HG03378 (cell line): ENCODE results near the gene JARID2.

Experiments
- ATAC-seq: cut with Tn5 transposase; IDR thresholded peaks from one replicate; pipeline ENCODE4 v1.9.1; 2021; ENCODE audit warnings: mild to moderate bottlenecking, moderate library complexity; ENCODE audit not compliant: unreplicated experiment

Gene JARID2

GRCh38 chr6:15430186-15430585, 184.3 kb downstream of the JARID2 start:
- no peak for ATAC-seq

- ATAC-seq, result no peak
Measured at GRCh38 chr6:15430931-15431405, 185.1 kb downstream of the JARID2 start.

- no peak for ATAC-seq
Measured at GRCh38 chr6:15431762-15432483, 186.1 kb downstream of the JARID2 start.

GRCh38 chr6:15433511-15433861, 187.6 kb downstream of the JARID2 start:
- ATAC-seq, result no peak

GRCh38 chr6:15434263-15434662, 188.4 kb downstream of the JARID2 start:
- ATAC-seq, result no peak

- no peak for ATAC-seq
Measured at GRCh38 chr6:15434823-15435380, 189.0 kb downstream of the JARID2 start.

DNA sequence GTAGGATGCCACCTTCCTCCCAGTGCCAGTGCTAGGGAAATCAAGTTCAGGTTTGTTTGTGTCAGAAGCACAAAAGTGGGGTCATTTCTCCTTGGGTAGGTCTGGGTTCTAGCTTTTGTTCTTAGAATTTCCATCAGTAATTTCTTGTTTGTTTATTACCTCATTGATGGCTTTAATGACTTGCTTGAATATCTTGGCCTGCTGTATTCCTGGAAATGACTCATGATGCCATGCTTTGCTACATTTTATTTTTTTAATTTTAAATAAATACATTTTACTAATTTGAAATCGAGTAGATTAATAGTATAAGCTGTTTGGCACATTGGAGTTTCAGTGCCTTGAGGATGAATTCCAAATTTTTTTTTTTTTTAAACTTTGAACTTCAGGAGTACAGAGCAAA, 189.6 kb downstream of the JARID2 start:
- ATAC-seq, result no peak

DNA sequence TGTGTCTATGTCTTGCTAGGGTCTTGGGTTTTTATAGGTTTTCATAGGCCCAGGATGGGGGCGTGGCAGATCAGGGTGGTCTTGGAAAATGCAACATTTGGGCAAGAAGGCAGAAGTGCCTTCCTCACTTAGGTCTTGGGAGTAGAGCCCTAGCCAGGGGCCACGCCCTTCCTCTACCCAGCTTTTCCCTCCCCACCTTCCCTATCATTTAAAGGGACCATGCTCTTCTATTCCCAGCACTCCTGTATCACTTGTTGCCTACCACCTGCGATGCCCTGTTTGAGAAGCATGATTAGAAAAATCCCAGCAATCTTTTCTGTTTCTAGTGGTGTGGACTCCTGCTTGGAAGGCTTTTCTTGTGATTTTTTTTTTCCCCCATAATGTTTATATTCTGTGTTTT, 190.6 kb downstream of the JARID2 start:
- ATAC-seq, result no peak

GRCh38 chr6:15437090-15437635, 191.3 kb downstream of the JARID2 start:
- ATAC-seq, result no peak

DNA sequence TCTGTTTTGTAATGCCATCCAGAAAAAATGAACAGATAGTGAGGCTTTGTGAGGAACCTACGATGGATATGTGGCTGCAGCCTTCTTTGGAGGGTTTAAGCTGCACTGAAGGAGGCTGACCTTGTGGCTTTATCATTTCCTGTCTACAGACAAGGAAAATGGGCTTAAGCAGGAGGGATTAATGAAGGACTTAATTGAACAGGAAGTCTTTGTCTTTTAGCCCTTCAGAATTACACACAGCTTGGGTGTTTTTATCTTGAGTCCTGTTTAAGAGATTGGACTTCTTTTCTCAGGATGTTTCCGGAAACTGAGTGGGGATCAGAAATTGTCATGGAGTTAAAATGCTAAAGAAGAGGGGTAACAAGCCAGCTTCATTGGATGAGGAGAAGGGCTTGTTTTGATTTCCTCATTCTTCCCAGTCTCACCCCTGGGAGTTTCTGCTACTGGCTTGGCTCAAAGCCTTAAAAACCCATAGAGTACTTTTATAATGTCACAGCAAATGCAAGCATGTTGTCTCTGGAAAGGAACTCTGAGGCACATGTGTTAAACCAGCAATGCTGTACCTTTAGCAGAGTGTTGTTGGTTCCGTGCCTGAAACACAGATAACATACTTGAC, 193.6 kb downstream of the JARID2 start:
- no peak for ATAC-seq

GRCh38 chr6:15440040-15440439, 194.2 kb downstream of the JARID2 start:
- no peak for ATAC-seq

GRCh38 chr6:15441215-15441868, 195.5 kb downstream of the JARID2 start:
- no peak for ATAC-seq

DNA sequence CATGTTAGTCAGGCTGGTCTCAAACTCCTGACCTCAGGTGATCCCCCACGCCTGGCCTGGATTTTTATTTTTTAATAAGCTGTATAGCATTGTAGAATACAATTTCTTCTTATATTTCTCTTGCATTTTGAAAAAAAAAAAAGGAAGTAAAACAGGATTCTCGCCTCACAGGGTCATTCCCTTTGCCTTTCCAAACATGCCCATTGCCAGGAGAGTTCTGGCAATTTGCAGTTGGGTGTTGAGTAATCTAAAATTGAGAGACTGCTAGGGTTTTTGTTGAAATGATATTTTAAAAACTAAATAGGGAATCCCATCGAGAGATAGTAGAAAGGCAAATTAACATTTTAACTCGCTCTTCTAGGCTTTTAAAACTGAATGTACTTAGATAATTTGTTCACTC, 196.1 kb downstream of the JARID2 start:
- no peak for ATAC-seq

GRCh38 chr6:15442467-15442866, 196.6 kb downstream of the JARID2 start:
- no peak for ATAC-seq

- no peak for ATAC-seq
Measured at GRCh38 chr6:15443119-15443830, 197.4 kb downstream of the JARID2 start.

GRCh38 chr6:15444081-15444731, 198.3 kb downstream of the JARID2 start:
- no peak for ATAC-seq

DNA sequence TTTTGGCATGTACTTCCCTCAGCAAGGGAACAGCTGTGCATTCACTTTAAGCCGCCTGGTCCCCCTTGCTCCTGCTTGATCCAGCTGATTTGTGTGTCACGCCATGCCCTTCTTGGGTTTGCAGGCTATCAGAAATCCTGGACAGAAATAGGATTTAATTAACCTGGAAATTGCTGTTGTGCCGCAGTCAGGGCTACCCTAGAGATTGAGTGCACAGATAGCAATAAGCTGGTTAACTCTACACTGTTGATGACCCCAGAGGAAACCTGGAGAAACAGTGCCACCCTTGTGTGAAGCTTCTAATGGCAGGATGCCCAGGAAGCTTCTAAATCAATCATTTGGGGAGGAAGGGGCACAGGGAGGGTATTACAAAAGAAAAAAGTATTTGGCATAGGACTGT, 199.0 kb downstream of the JARID2 start:
- no peak for ATAC-seq

- ATAC-seq, result no peak
Measured at GRCh38 chr6:15447546-15448267, 201.8 kb downstream of the JARID2 start.

DNA sequence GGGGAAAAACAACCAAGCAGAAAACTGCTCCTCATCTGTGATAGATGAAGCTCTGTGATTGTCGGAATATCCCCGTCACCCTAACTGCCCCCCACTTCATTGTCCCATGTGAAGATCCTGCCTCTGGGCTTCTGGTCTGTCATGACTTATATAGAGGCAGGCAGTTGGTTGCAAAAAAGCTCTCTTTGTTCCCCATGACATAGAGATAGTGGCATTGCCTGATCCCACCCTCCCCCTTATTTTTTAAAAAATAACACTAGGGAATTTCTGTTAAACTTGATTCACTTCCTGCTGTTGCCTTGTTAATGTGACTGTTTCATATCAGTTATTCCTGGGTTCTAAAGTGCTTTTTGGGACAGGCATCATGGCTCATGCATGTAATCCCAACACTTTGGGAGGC, 203.1 kb downstream of the JARID2 start:
- ATAC-seq, result no peak

DNA sequence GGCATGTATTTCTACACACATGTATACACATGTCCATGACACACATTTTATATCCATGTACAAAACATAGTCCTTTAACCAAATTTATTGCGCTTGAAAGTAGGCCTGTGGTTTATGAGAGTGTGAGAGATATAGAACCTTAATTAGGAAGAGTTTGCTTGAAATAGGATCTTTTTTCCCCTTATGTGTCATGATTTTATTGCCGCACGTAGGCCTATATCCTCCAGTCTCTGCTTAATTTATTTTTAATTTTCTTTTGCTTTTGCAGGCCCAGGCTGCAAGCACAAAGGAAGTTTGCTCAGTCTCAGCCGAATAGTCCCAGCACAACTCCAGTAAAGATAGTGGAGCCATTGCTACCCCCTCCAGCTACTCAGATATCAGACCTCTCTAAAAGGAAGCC, 205.9 kb downstream of the JARID2 start:
- no peak for ATAC-seq
